Activated B cell treated with CpG ODN at 0.5 μM for 24 hours (primary cell): ENCODE measurements around the gene ZC2HC1B. TPM values are rescaled to one million over a fixed set of nuclear protein-coding genes. Genes with fewer than 3 reads are reported as not detected.

Experiments used
- ATAC-seq: fragments of 200-7000 bp; cut with Tn5 transposase; one replicate; pipeline ENCODE4 v1.10.0; 2021; ENCODE audit warnings: low read depth, mild to moderate bottlenecking, moderate library complexity
- CTCF ChIA-PET: fragments of 350-600 bp; sonication (Branson Sonifier 250); formaldehyde crosslinking; loops from one replicate; lab custom pipeline; 2021; ENCODE audit warnings: antibody characterized with exemption; lab: Charles Lee
- POLR2A ChIA-PET: fragments of 350-600 bp; sonication (Branson Sonifier 250); formaldehyde crosslinking; loops from one replicate; lab custom pipeline; 2021; ENCODE audit warnings: antibody characterized with exemption; lab: Charles Lee
- DNase-seq: peaks from one replicate; pipeline ENCODE4 v3.0.0; 2022
- H3K27ac Mint-ChIP-seq: one replicate; pipeline ENCODE4 v1.8.0; 2020; ENCODE audit warnings: mixed read lengths
- H3K27me3 Mint-ChIP-seq: one replicate; pipeline ENCODE4 v1.8.0; 2021; ENCODE audit warnings: mixed read lengths
- H3K36me3 Mint-ChIP-seq: one replicate; pipeline ENCODE4 v1.8.0; 2021; ENCODE audit warnings: low read depth, mixed read lengths
- H3K4me1 Mint-ChIP-seq: one replicate; pipeline ENCODE4 v1.8.0; 2021; ENCODE audit warnings: mixed read lengths
- H3K4me3 Mint-ChIP-seq: one replicate; pipeline ENCODE4 v1.8.0; 2020; ENCODE audit warnings: mild to moderate bottlenecking, mixed read lengths
- H3K9me3 Mint-ChIP-seq: one replicate; pipeline ENCODE4 v1.8.0; 2020; ENCODE audit warnings: mixed read lengths
- CTCF ChIP-seq: fragments of 200-600 bp; IDR thresholded peaks from one replicate; pipeline ENCODE4 v1.8.0; 2022; ENCODE audit warnings: antibody characterized with exemption, mild to moderate bottlenecking
- intact Hi-C: fragments of 100-400 bp; cut with micrococcal nuclease; formaldehyde crosslinking; loops from one replicate; pipeline ENCODE4 v1.15.1; 2024
- total RNA-seq: library from RNA; stranded (reverse); gene quantifications from 2 replicates; pipeline ENCODE4 v1.2.3, GENCODE V29; 2022

ZC2HC1B gene
- total RNA-seq, 1 donor from 2014 or later: 2.3 TPM

- H3K9me3 Mint-ChIP-seq: no peaks in the 10 kb centered on the region
- no peaks in the 10 kb centered on the region for H3K4me1 Mint-ChIP-seq
- TF ChIP-seq CTCF: no peak
- ChIA-PET POLR2A (no interaction called here), CTCF (interaction anchor here (1.6 kb wide), 1 partner anchor 10 kb away, joined by 5 read pairs; no protein-coding TSS in a partner anchor)
- no peak overlapping the region for H3K4me3 Mint-ChIP-seq
- intact Hi-C loops: no loop called here
- H3K27ac Mint-ChIP-seq: no peak overlapping the region
- no peaks in the 10 kb centered on the region for H3K27me3 Mint-ChIP-seq
- ATAC-seq: no peak
- H3K36me3 Mint-ChIP-seq: peaks cover 18% of the 10 kb centered on the region
- DNase-seq: no peak
Observed at GRCh38 chr6:143949962-143950361, 85.7 kb downstream of the ZC2HC1B start.

- no peak overlapping the region for H3K27ac Mint-ChIP-seq
- H3K4me1 Mint-ChIP-seq: no peaks in the 10 kb centered on the region
- intact Hi-C loops: no loop called here
- DNase-seq (no peak), ATAC-seq (no peak)
- peaks cover 18% of the 10 kb centered on the region for H3K36me3 Mint-ChIP-seq
- ChIA-PET CTCF (interaction anchor here (0.7 kb wide), 1 partner anchor 9 kb away, joined by 3 read pairs; no protein-coding TSS in a partner anchor), POLR2A (no interaction called here)
- no peak overlapping the region for H3K4me3 Mint-ChIP-seq
- no peaks in the 10 kb centered on the region for H3K9me3 Mint-ChIP-seq
- TF ChIP-seq CTCF: no peak
- H3K27me3 Mint-ChIP-seq: no peaks in the 10 kb centered on the region
Observed at GRCh38 chr6:143950875-143951274, 86.6 kb downstream of the ZC2HC1B start.

GRCh38 chr6:143952060-143952778 lies 87.9 kb downstream of the ZC2HC1B start:
- H3K27me3 Mint-ChIP-seq: no peaks in the 10 kb centered on the region
- no peak overlapping the region for H3K4me3 Mint-ChIP-seq
- peaks cover 15% of the 10 kb centered on the region for H3K36me3 Mint-ChIP-seq
- TF ChIP-seq CTCF: no peak
- no peaks in the 10 kb centered on the region for H3K9me3 Mint-ChIP-seq
- DNase-seq (no peak), ATAC-seq (no peak)
- ChIA-PET CTCF (interaction anchor here (0.7 to 2.6 kb wide), 2 partner anchors 12 to 13 kb away, joined by 3 to 10 read pairs; no protein-coding TSS in a partner anchor), POLR2A (no interaction called here)
- intact Hi-C loops: no loop called here
- H3K27ac Mint-ChIP-seq: no peak overlapping the region
- H3K4me1 Mint-ChIP-seq: no peaks in the 10 kb centered on the region

- intact Hi-C loops: no loop called here
- DNase-seq (no peak), ATAC-seq (no peak)
- Mint-ChIP-seq H3K27me3 (no peaks in the 10 kb centered on the region), H3K4me3 (no peak overlapping the region), H3K27ac (no peak overlapping the region), H3K4me1 (no peaks in the 10 kb centered on the region), H3K36me3 (peaks cover 7% of the 10 kb centered on the region), H3K9me3 (no peaks in the 10 kb centered on the region)
- TF ChIP-seq CTCF: no peak
- ChIA-PET POLR2A (no interaction called here), CTCF (interaction anchor here (2.6 kb wide), 1 partner anchor 14 kb away, joined by 10 read pairs; no protein-coding TSS in a partner anchor)
Observed at GRCh38 chr6:143952947-143953701, 88.8 kb downstream of the ZC2HC1B start.

- ChIA-PET POLR2A (no interaction called here), CTCF (interaction anchor here (2.6 kb wide), 1 partner anchor 15 kb away, joined by 10 read pairs; no protein-coding TSS in a partner anchor)
- Mint-ChIP-seq H3K36me3 (peaks cover 2% of the 10 kb centered on the region), H3K9me3 (no peaks in the 10 kb centered on the region), H3K27me3 (no peaks in the 10 kb centered on the region), H3K4me1 (no peaks in the 10 kb centered on the region), H3K4me3 (no peak overlapping the region), H3K27ac (no peak overlapping the region)
- no peak for ATAC-seq
- TF ChIP-seq CTCF: no peak
- no peak for DNase-seq
- intact Hi-C loops: no loop called here
Observed at GRCh38 chr6:143953922-143954321, 89.6 kb downstream of the ZC2HC1B start.
